ENCODE results near the gene IKZF5.

The IKZF5 gene

GRCh38 chr10:123009105-123009820, 668 bp upstream of the IKZF5 start:
- H3K4me1 ChIP-seq: peaks cover 16 to 41% (median 35%) of the 10 kb centered on the region in 10 experiments
- H3K4me3 ChIP-seq: peak overlapping the region; percentile 85 to 100 (median 97)
- peaks cover 0 to 22% (median 17%) of the 10 kb centered on the region in 11 experiments; a peak in 18 of 22 replicates for H3K9me3 ChIP-seq (replicated peaks in 1 of 11)
- no peak for TF ChIP-seq Cebpa-rat (IDR thresholded peaks at IDR 0.05)
- no peaks in the 10 kb centered on the region for H3K27me3 ChIP-seq
- peaks cover 5 to 39% (median 24%) of the 10 kb centered on the region in 11 experiments; a peak in 13 of 22 replicates for H4K20me1 ChIP-seq
- H3K9ac ChIP-seq: peak overlapping the region; percentile 89 to 98 (median 93)
- H3K4me2 ChIP-seq: peak overlapping the region; percentile 87 to 100 (median 96)
- peak overlapping the region; percentile 53 to 96 (median 76); a peak in 21 of 22 replicates for H3K27ac ChIP-seq
- H3K36me3 ChIP-seq: peaks cover 3 to 37% (median 25%) of the 10 kb centered on the region in 11 experiments; a peak in 17 of 22 replicates

GRCh38 chr10:123007558-123008354, 839 bp downstream of the IKZF5 start:
- H3K4me3 ChIP-seq: peak overlapping the region; percentile 85 to 100 (median 97)
- TF ChIP-seq Cebpa-rat (IDR thresholded peaks at IDR 0.05): no peak
- H4K20me1 ChIP-seq: peaks cover 5 to 48% (median 35%) of the 10 kb centered on the region in 11 experiments; a peak in 13 of 22 replicates
- peak overlapping the region; percentile 70 to 94 (median 88) for H3K4me2 ChIP-seq
- H3K9me3 ChIP-seq (replicated peaks in 1 of 11): peaks cover 0 to 11% (median 4%) of the 10 kb centered on the region in 11 experiments; a peak in 15 of 22 replicates
- peak overlapping the region; percentile 89 to 98 (median 94) for H3K9ac ChIP-seq
- no peaks in the 10 kb centered on the region for H3K27me3 ChIP-seq
- H3K4me1 ChIP-seq: peaks cover 16 to 41% (median 35%) of the 10 kb centered on the region in 10 experiments
- H3K36me3 ChIP-seq: peaks cover 0 to 41% (median 20%) of the 10 kb centered on the region in 11 experiments; a peak in 15 of 22 replicates
- peak overlapping the region; percentile 83 to 97 (median 90) for H3K27ac ChIP-seq

- no peak for TF ChIP-seq Cebpa-rat (IDR thresholded peaks at IDR 0.05)
- Histone ChIP-seq H3K27ac (no peak overlapping the region), H3K4me1 (peaks cover 15 to 35% (median 31%) of the 10 kb centered on the region in 10 experiments), H4K20me1 (peaks cover 7 to 80% (median 54%) of the 10 kb centered on the region in 11 experiments; a peak in 16 of 22 replicates), H3K4me2 (no peak overlapping the region), H3K9ac (no peak overlapping the region; a peak in 1 of 22 replicates), H3K36me3 (peaks cover 0 to 41% (median 15%) of the 10 kb centered on the region in 11 experiments; a peak in 14 of 22 replicates), H3K27me3 (no peaks in the 10 kb centered on the region), H3K9me3 (replicated peaks in 1 of 11) (no peaks in the 10 kb centered on the region), H3K4me3 (no peak overlapping the region)
Measured at GRCh38 chr10:123004298-123004697, 4.3 kb downstream of the IKZF5 start.

GRCh38 chr10:123001370-123001769, 7.2 kb downstream of the IKZF5 start:
- Histone ChIP-seq H3K4me3 (no peak overlapping the region), H3K36me3 (peaks cover 29 to 70% (median 40%) of the 10 kb centered on the region in 11 experiments), H4K20me1 (peaks cover 14 to 92% (median 62%) of the 10 kb centered on the region in 11 experiments; a peak in 17 of 22 replicates), H3K9me3 (replicated peaks in 1 of 11) (no peaks in the 10 kb centered on the region), H3K9ac (no peak overlapping the region), H3K4me2 (no peak overlapping the region), H3K4me1 (peaks cover 7 to 22% (median 19%) of the 10 kb centered on the region in 10 experiments; a peak in 19 of 20 replicates), H3K27me3 (no peaks in the 10 kb centered on the region), H3K27ac (no peak overlapping the region)
- TF ChIP-seq Cebpa-rat (IDR thresholded peaks at IDR 0.05): no peak

GRCh38 chr10:123000155-123000554, 8.4 kb downstream of the IKZF5 start:
- no peaks in the 10 kb centered on the region for H3K27me3 ChIP-seq
- no peaks in the 10 kb centered on the region for H3K9me3 ChIP-seq (replicated peaks in 1 of 11)
- peaks cover 40 to 71% (median 46%) of the 10 kb centered on the region in 11 experiments for H3K36me3 ChIP-seq
- no peak overlapping the region for H3K9ac ChIP-seq
- TF ChIP-seq Cebpa-rat (IDR thresholded peaks at IDR 0.05): no peak
- H3K4me1 ChIP-seq: peaks cover 3 to 19% (median 13%) of the 10 kb centered on the region in 10 experiments; a peak in 16 of 20 replicates
- H3K4me3 ChIP-seq: no peak overlapping the region
- peaks cover 6 to 88% (median 51%) of the 10 kb centered on the region in 11 experiments; a peak in 17 of 22 replicates for H4K20me1 ChIP-seq
- peak overlapping the region in 4 of 11 experiments; percentile 35 to 43 (median 38); a peak in 6 of 22 replicates for H3K4me2 ChIP-seq
- no peak overlapping the region for H3K27ac ChIP-seq

GRCh38 chr10:122999347-122999746, 9.2 kb downstream of the IKZF5 start:
- peaks cover 43 to 79% (median 54%) of the 10 kb centered on the region in 11 experiments for H3K36me3 ChIP-seq
- no peak for TF ChIP-seq Cebpa-rat (IDR thresholded peaks at IDR 0.05)
- peaks cover 6 to 80% (median 45%) of the 10 kb centered on the region in 11 experiments; a peak in 17 of 22 replicates for H4K20me1 ChIP-seq

GRCh38 chr10:122998934-122999333, 9.7 kb downstream of the IKZF5 start:
- TF ChIP-seq Cebpa-rat (IDR thresholded peaks at IDR 0.05): no peak
- no peaks in the 10 kb centered on the region for H3K27me3 ChIP-seq
- H3K4me3 ChIP-seq: no peak overlapping the region
- peaks cover 0 to 19% (median 13%) of the 10 kb centered on the region in 10 experiments; a peak in 16 of 20 replicates for H3K4me1 ChIP-seq
- no peaks in the 10 kb centered on the region for H3K9me3 ChIP-seq (replicated peaks in 1 of 11)
- peaks cover 6 to 76% (median 41%) of the 10 kb centered on the region in 11 experiments; a peak in 17 of 22 replicates for H4K20me1 ChIP-seq
- H3K4me2 ChIP-seq: peak overlapping the region in 6 of 11 experiments; percentile 15 to 58 (median 38); a peak in 7 of 22 replicates
- peaks cover 47 to 83% (median 58%) of the 10 kb centered on the region in 11 experiments for H3K36me3 ChIP-seq
- no peak overlapping the region for H3K9ac ChIP-seq
- no peak overlapping the region for H3K27ac ChIP-seq

More at GRCh38 chr10:122999347-122999746, 9.2 kb downstream of the IKZF5 start:
- H3K4me1 ChIP-seq: peaks cover 0 to 19% (median 13%) of the 10 kb centered on the region in 10 experiments; a peak in 16 of 20 replicates
- H3K27ac ChIP-seq: no peak overlapping the region
- H3K4me2 ChIP-seq: peak overlapping the region in 8 of 11 experiments; percentile 15 to 58 (median 37); a peak in 12 of 22 replicates
- H3K9ac ChIP-seq: no peak overlapping the region
- no peak overlapping the region for H3K4me3 ChIP-seq
- no peaks in the 10 kb centered on the region for H3K9me3 ChIP-seq (replicated peaks in 1 of 11)
- no peaks in the 10 kb centered on the region for H3K27me3 ChIP-seq

- H3K36me3 ChIP-seq: peaks cover 48 to 85% (median 60%) of the 10 kb centered on the region in 11 experiments
- peaks cover 6 to 71% (median 39%) of the 10 kb centered on the region in 11 experiments; a peak in 17 of 22 replicates for H4K20me1 ChIP-seq
- H3K9ac ChIP-seq: no peak overlapping the region
- no peak for TF ChIP-seq Cebpa-rat (IDR thresholded peaks at IDR 0.05)
- H3K4me2 ChIP-seq: no peak overlapping the region
- peaks cover 0 to 19% (median 13%) of the 10 kb centered on the region in 10 experiments; a peak in 16 of 20 replicates for H3K4me1 ChIP-seq
- no peaks in the 10 kb centered on the region for H3K9me3 ChIP-seq (replicated peaks in 1 of 11)
- H3K4me3 ChIP-seq: no peak overlapping the region
- no peak overlapping the region for H3K27ac ChIP-seq
- no peaks in the 10 kb centered on the region for H3K27me3 ChIP-seq
Measured at GRCh38 chr10:122998360-122998917, 10.2 kb downstream of the IKZF5 start.
